Measurements from ENCODE around the gene TMEM81.

DNA sequence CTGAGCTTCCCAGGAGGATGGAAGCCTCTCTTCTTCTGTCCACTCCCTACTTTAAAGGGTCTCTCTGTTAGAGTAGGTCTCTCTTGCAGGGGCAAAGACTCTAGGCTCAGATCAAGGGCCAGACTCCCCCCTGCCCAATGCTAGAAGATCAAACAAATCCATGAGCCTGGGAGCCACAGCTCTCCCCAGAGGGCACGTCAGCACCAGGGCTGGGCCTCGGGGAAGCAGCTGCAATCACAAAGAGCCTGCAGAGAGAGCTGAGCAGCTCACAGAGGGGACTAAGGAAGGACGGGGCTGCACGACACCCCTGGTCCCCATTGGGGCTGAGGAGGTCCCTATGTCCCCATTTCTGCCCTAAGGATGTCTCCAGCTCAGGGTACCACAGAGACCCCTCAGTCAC lies 37.4 kb downstream of the TMEM81 start:
- TF ChIP-seq, protein P1, sequence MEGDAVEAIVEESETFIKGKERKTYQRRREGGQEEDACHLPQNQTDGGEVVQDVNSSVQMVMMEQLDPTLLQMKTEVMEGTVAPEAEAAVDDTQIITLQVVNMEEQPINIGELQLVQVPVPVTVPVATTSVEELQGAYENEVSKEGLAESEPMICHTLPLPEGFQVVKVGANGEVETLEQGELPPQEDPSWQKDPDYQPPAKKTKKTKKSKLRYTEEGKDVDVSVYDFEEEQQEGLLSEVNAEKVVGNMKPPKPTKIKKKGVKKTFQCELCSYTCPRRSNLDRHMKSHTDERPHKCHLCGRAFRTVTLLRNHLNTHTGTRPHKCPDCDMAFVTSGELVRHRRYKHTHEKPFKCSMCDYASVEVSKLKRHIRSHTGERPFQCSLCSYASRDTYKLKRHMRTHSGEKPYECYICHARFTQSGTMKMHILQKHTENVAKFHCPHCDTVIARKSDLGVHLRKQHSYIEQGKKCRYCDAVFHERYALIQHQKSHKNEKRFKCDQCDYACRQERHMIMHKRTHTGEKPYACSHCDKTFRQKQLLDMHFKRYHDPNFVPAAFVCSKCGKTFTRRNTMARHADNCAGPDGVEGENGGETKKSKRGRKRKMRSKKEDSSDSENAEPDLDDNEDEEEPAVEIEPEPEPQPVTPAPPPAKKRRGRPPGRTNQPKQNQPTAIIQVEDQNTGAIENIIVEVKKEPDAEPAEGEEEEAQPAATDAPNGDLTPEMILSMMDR (IDR thresholded peaks at IDR 0.05; ENCODE audit: control extremely low read depth in 1 of 3, insufficient read depth in 1 of 3, low read depth in 1 of 3, low read length in 3 of 3) = no peak
- TF ChIP-seq RAD21 (IDR thresholded peaks at IDR 0.05 in 1 of 2, conservative IDR thresholded peaks at IDR 0.05 in 1 of 2; ENCODE audit: low read depth in 2 of 2, low read length in 2 of 2) (no peak), EP300 (IDR thresholded peaks at IDR 0.05; ENCODE audit: borderline replicate concordance in 1 of 2, low read depth in 2 of 2, low read length in 2 of 2) (no peak), SP1 (IDR thresholded peaks at IDR 0.05; ENCODE audit: low read depth, low read length) (no peak), HDAC2 (IDR thresholded peaks at IDR 0.05; ENCODE audit: borderline replicate concordance in 1 of 2, low read depth in 2 of 2, low read length in 2 of 2) (no peak), TBP (IDR thresholded peaks at IDR 0.05; ENCODE audit: low read depth, low read length) (no peak), POLR2AphosphoS5 (IDR thresholded peaks at IDR 0.05; ENCODE audit: low read depth, low read length) (no peak), GABPA (IDR thresholded peaks at IDR 0.05; ENCODE audit: borderline replicate concordance, insufficient read depth, low read length) (no peak), POLR2A (IDR thresholded peaks at IDR 0.05; ENCODE audit: control extremely low read depth in 1 of 2, low read depth in 2 of 2, low read length in 2 of 2) (no peak)
- TF ChIP-seq, protein P2, sequence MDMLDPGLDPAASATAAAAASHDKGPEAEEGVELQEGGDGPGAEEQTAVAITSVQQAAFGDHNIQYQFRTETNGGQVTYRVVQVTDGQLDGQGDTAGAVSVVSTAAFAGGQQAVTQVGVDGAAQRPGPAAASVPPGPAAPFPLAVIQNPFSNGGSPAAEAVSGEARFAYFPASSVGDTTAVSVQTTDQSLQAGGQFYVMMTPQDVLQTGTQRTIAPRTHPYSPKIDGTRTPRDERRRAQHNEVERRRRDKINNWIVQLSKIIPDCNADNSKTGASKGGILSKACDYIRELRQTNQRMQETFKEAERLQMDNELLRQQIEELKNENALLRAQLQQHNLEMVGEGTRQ (IDR thresholded peaks at IDR 0.05; ENCODE audit: low read length) = no peak
